HG03135 (cell line): ENCODE measurements around the gene SORCS3.

ENCODE experiments used
- ATAC-seq: cut with Tn5 transposase; IDR thresholded peaks from one replicate; pipeline ENCODE4 v1.9.1; 2021; ENCODE audit warnings: mild to moderate bottlenecking, moderate library complexity; ENCODE audit not compliant: unreplicated experiment

SORCS3 gene

DNA sequence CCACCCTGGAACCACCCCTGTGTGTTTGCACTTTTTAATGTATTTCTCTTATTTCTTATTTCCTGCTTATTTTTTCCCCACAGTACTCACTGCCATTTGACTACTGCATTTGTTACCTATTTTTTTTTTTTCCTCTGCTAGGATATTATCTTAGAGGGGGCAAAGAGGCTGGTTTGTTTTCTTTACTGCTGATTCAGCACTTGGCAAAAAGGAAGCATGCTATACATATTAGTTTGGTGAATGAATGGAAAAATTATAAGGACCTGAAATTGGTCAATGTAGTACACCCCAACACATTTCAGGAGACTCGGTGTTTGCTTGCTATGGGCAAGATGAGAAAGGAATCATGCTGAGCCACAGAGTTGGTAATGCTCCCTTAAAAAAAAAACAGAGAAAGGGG, 193.5 kb downstream of the SORCS3 start:
- no peak for ATAC-seq

DNA sequence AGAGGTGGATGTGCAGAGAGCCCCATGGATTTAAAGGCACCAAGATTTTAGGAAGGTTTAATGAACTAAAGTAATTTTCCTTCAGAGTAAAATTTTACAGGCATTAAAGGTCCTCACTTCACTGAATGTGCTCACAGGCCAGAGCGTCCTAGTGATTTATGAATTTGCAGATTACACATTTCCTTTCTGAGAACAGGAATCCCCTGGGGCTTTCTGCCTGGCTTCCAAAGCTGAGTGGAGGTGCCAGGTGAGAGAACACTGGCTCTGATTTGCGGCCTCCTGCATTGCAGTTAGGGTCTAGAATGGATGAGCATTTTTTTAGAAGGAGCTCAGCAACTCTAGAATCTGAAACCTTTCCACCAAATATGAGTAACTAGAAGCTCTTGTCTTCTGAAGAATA, 194.3 kb downstream of the SORCS3 start:
- ATAC-seq = no peak

DNA sequence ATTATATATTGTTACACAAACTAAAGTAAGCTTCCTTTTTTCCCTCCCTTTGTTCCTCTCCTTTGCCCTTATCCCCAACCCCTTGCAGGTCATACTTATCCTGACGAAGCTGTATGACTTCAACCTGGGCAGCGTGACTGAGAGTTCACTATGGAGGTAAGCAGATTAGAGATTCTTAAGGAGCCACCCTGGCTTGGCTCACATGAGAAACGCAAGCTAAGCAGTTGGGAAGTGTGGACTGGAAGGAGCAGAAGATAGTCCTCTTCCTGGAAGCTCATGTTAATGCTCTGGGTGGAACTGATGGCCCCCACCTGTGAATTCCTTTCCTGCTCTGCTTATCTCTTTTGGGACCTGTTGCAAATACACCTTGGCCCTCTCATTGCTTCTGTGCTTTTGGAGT, 201.6 kb downstream of the SORCS3 start:
- ATAC-seq = no peak

DNA sequence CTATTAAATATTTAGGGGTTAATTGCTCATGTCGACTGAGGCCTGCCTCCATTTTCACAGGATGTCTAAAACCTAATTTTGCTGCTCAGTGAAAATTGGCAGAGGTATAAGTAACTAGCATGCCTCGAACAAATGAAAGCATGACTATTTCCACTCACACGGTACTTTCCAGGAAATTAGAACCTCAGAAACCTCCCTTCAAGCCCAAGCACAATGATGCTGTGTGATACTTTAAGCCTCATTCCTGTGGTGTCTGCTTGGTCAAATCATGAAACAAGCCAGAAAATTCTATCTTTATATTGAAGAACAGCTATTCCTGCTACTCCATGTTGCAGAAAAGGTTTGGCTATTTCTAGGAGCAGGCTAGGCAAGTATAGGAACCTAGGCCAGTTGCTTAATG, 203.0 kb downstream of the SORCS3 start:
- ATAC-seq = no peak

DNA sequence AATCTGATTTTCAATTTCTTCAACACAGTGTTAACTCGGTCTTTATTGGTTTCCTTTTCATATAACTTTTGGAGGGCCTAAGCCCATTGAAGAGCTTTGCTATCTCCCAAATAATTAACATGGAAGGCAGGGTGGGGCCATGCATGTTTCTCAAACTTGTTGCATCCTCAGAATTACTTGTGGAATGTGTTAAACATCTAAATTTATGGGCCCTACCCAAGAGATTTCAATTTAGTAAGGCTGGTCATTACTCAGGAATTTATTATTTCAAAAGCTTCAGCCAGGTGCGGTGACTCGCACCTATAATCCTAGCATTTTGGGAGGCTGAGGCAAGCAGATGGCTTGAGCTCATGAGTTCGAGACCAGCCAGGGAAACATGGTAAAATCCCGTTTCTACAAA, 208.9 kb downstream of the SORCS3 start:
- ATAC-seq = no peak

DNA sequence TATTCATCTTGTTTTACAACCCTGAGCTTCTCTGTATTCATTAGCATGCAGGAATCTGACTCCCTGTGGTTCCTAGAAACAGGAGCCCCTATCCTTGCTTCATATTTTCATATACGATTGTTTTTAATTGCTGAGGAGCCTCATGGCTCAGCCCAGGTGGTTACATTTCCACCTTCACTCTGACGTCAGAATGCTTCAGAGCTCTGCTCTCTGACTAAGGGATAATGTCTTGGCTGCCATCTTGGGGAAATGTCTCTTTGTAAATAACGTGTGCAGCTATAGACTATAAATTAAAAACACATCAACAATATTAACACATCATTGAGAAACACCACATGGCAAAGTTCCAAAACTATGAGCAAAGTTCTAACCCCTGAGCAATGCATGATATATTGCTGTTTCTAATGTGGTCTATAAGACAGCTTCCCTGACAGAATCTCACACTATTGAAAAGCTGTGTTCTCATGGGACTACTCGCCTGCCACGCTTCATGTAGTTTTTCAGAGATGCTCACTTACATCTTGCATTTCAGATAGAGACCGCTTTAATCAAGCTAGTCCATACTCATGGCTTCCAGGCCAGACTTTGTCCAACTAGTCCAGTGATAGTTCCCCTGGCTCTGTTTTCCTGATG, 227.0 kb downstream of the SORCS3 start:
- ATAC-seq = no peak

DNA sequence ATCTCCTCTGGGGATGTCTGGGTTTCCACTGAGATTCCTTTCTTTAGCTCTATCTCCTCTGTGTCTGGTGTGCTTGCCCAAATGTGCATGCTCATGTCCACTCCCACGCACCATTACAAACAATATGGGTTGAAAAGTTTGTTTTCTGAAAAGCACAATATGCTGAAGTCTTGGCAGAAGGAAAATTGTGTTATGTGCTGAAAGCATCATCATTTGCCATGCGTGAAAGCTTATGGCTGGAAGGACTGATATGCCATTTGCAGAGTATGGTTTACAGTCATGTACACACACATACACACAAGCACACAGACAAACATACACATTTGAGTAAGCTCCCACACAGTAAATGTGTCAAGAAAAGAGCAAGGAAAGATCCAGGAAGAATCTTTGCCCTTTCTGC, 231.6 kb downstream of the SORCS3 start:
- no peak for ATAC-seq

DNA sequence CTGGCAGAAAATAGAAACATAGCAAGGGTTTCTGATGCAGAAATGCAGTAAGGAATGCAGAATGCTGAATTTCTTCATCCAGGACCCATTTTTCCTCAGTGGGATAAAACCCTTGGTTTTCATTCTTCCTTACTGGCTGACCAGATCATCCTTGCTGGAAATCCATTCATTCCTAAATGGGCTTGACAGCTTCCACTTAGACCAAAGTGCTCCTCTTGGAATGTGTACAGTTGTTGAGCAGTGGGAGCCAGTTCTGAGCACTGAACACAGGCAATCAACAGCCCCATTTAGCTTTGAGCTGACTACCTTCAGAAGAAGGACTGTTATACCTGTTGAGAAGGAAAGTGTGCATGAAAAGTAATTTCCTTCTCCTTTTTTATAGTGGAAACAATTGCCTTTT, 232.1 kb downstream of the SORCS3 start:
- ATAC-seq = no peak

DNA sequence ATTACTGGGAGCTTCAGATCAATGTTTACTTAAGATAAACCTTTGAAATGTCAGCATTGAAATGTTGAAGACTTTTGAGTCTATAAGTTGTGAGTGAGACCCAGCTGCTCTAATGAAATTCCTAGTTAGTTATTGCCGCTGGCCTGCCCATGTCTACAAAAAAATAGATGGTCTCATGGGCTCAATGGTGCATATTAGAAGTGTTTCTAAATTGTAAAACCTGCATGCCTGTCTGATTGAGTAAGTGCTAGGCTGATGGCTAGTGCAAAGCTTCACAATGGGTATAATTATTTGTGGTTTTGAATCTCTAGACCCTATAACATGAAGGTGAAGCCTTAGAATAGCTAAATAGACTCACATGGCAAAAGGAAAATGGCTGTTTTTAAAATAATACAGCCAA, 234.5 kb downstream of the SORCS3 start:
- ATAC-seq = no peak

DNA sequence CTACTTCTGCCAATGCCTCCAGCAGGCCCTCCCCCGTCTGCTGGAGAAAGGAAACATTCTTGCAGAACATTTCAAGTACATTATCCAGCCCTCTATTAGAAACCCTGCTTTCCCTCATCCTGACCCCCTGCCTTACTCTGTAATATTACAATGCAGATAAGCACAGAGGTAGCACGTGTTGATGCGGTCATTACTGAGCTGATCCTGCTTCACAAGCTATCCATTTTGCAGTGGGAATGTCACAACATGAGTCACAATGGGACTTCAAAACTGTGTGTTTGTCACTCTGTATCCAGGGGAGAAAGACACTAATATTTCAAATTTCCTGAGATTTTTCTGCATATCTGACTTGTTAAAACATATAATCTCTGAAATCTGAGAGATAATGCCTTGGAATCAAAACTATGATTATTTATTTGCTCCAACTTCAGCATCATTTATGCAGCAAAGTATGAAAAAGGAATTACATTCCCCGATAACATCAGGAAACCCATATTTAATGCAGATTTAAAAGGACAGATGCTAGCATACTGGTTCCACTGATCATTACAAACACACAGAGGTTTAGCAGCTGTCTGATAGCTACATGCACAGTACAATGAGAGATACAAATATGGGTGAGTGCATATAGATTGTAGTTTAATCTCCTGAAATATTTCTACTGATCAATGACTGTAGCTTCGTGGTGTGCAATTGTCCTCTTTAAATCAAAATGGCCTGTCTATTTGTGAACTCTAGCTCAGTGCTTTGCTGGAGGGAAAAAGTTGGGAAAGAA, 239.7 kb downstream of the SORCS3 start:
- no peak for ATAC-seq

DNA sequence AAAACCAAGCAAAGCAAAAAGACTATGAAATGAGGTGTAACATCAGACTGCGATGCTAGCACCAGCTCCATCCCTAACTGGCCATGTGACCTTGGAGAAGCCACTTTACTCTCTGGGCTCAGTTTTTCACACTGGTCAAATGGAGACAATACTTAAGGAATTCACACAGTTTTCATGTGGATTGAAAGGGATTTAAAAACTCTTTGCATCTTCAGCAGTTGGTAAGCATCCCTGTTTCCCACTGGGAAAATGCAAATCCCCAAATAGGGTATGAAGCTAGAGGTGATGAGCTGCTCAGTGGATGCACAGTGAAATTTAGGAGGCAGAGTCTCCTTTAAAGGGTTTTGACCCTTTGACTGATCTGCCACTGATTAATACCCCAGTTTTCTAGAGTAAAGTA, 240.7 kb downstream of the SORCS3 start:
- ATAC-seq = no peak

DNA sequence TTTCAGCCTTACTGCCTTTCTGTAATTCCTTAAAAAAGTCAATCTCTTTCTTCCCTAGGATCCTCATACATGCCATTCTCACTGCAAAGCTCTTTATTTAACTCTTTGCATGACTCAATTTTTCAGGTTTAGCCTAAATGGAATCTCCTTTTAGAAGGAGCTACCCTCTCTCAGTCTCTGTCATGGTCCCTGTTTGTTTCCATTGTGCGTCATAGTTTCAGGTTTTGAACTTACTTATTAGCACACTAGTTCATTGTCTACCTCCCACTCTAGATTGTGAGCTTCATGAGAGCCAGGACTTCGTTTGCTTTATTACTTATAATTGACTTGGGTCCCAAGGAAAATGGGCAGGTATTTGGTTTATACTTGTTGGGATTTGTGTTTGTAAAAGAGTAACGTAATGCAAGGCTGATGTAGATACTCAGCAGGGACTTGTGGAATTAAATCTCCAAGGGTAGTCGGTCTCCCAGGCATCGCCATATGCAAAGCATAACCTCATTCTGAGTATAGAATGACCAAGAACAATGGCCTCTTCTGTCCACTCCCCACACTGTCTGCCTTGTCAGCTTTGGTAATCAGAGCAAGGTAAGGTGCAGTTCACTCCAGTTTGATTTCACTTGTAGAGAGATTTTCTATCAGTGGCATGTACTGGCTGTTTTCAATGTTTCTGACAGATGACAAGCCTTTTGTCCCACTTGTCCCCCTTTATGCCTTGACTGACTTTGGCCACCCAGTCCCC, 252.0 kb downstream of the SORCS3 start:
- no peak for ATAC-seq

DNA sequence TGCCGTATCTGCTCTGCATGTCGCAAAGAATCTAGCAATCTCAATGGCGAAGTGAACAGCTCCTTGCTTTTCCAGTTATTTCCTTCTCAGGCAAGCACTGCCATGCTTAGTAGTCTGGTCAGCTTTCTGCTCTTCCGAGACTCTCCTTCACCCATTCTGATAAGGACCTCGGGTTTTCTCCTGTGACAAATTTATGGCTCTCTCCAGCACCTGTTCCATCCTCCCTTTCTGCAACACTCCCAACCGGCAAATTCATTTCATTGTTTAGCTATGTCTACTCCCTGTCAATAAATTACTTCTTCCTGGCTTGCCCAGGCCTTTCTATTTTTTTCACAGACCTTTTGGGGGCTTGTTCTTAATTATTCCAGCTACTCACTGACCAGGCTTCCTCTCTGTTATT, 252.6 kb downstream of the SORCS3 start:
- ATAC-seq = no peak

DNA sequence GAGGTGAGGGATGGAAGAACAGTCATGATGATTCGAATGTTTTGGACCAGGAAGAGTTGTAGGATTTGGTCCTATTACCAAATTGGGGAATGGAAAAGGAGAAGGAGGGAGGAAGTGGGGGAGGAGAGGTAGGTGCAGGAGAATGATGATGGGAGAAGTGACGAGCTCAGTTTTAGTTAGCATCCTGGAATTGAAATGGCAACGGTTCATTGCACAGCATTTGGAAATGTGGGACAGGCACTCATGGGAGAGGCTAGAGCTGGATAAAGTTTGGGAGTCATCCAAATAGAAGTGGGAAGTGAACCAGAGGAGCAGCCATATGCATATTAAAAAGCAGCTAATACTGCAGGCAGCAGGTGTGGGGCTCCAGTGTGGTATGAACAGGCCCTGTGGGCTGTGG, 253.6 kb downstream of the SORCS3 start:
- no peak for ATAC-seq

DNA sequence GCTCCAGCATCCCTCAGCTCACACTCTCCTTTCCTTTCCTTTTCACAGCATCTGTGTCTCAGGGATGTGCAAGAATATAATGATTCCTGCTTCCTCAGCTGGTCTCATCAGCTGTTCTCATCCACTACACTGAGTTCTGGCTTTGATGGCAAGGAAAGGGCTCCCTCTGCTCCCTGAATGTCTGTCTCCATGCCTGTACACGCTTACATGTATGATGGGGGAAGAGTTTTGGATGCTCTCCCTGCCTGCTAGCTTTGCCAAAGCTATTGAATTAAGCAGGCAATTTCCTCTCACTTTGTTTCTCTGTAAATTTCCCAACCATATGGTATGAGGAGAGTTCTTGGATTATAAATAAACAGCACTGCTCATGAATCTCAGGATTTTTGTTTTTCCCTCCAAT, 254.5 kb downstream of the SORCS3 start:
- no peak for ATAC-seq

DNA sequence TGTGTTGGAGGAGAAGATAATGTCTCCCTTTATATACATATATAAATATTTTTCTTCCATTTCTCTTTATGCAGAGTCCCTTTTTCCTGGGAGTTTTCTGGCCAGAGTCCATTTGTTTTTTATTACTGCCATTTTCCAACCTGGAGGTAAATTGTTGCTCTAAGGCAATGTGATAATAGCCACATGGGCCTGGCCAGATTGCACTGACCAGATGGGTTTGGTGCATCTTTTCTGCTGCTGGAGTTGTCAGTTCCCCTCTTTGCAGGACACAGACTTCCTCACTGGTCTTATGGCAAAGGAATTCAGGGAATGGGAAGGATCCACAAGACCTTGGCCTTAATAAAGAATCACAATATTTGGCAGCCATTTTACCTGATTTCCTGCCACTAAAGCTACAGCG, 254.9 kb downstream of the SORCS3 start:
- ATAC-seq = no peak

DNA sequence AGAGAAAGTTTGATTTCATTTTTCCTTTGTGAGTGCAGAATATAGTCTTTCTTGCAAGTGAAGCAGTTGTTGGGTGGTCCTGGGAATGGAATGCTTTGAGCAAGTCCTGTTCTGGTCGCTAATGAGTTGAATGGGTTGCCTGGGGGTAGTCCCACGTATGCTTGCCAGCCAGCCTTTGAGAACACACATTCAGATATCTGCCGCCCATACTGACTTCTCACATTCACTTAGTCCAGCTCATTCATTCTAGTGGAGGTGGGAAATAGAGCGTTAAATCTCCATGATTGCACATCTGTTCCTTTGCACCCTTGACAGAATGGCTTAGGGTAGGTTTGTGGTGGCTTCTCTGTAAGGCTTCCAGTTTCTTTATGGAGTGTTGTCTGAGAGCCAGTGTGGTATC, 256.6 kb downstream of the SORCS3 start:
- no peak for ATAC-seq

DNA sequence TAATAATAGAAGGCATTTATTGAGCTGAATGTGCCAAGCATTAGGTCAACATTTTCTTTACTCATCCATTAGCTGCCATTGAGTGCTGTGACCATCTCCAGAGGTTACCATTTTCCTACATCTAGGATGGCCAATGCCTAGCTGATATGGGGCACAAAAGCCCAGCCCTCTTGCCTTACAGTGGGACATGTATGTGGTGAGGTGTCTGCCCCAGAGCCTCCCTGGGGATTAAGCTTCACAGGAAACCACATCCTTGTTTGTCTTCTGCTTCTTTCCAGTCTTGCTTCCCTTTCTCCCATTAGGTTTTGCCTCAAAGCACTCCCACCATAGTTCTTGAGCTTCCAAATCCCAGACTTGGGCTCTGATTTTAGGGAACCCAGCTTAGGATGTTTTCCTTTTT, 258.7 kb downstream of the SORCS3 start:
- no peak for ATAC-seq

DNA sequence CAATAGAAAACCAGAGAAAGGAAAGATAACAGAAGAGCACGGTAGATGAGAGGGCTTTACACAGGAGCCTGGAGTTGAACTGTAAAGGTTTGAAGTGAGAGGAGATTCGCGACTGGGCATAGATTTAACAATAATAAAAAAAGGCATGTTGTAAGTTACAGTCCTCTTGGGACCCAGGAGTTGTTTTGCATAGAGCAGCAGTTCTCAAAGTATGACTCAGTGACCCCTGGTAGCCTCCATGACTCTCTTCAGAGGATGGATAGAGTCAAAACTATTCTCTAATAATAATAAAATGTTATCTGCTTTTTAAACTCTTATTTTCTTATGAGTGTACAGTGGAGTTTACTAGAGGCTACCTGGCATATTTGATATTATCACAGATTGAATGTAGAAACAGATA, 262.3 kb downstream of the SORCS3 start:
- no peak for ATAC-seq

DNA sequence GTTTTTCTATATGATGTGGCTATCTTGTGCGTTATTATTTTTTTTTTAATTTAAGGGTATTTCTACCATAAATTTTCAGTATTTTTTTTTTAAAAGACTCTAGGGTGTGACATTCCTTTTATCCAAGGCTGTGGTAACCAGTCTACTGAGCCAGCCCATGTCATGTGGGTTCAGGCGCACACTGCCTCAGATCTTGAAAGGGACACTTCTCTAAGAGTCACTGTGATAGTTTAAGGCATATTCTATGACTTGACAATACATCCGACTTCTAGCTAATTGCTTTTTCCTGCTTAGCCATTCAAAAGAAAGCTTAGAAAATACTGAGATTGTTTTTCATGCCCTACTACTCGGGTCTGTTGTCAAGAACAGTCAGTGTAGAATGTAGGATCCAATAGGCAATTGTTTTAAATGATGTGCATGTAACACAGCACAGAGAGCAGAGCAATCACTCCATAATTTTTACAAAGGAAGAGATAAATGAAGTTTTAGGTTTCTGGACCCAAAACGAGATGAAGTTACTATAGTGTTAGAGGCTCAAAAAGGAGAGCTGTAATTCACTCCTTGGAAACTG, 263.7 kb downstream of the SORCS3 start:
- no peak for ATAC-seq

DNA sequence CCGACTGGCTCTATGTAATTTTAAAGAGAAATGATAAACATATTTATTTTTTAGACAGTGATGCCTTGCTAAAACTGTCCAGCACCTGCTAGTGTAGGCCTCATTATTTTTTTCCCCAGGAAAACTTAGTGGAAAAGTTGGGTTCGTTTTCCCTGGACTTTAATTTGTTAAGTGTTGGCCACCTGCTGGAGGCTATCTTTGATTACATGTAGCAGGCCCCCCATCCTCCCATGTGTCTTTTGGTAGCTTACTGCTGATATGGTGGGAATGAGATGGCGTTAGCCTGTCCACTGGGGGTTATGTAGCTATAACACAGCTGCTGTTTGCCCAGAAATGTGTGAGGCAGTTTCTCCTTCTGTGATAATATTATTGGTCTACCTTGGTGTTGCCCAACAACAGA, 265.0 kb downstream of the SORCS3 start:
- no peak for ATAC-seq

DNA sequence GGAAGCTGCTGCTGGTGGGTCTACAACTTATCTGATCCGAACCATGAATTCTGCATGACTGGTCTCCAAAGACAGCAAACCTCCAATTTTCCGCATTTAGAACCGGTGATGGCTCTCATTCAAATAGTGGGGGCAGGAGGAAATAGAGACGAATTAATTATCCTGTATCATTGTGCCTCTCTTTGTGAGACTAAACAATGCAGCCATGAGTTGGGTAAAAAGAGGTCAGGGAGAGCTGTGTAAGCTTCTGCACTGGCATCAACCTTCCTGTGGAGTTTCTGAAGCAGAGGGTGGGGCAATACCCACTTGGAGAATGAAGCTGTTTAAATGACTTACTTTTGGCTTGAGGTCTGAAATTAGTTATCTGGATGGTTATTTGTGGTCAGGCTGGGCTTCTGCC, 266.4 kb downstream of the SORCS3 start:
- no peak for ATAC-seq
